Muscle of leg (tissue), 11 donors: ENCODE data around the gene C2orf15. TPM values are rescaled to one million over a fixed set of nuclear protein-coding genes. Genes with fewer than 3 reads are reported as not detected.
"Not testable (repeated sequence)": the region's sequence is repeated elsewhere in the genome, so short reads cannot be mapped to it uniquely, and the experiment has no call there.

Experiments used
- DNase-seq: peaks from one replicate; pipeline ENCODE4 v3.0.0; 2013
- H3K27ac ChIP-seq: one replicate; pipeline ENCODE4 v1.5.1; 2013; ENCODE audit warnings: mild to moderate bottlenecking, low read length, control low read depth
- H3K27me3 ChIP-seq: one replicate; pipeline ENCODE4 v1.6.1; 2013; ENCODE audit warnings: low read length; ENCODE audit not compliant: control insufficient read depth, insufficient read depth
- H3K36me3 ChIP-seq: one replicate; pipeline ENCODE4 v1.6.1; 2013; ENCODE audit warnings: low read length; ENCODE audit not compliant: control insufficient read depth, insufficient read depth
- H3K4me1 ChIP-seq: one replicate; pipeline ENCODE4 v1.6.1; 2013; ENCODE audit warnings: low read length; ENCODE audit not compliant: control insufficient read depth, insufficient read depth
- H3K4me3 ChIP-seq: one replicate; pipeline ENCODE4 v1.5.1; 2013; ENCODE audit warnings: low read length, control low read depth
- H3K9me3 ChIP-seq: replicated peaks from 2 replicates; pipeline ENCODE4 v1.6.1; 2013; ENCODE audit warnings: low read depth, low read length; ENCODE audit not compliant: control insufficient read depth
- WGBS: methylation state at CpG from one replicate; pipeline ENCODE4 v1.1.5; 2013; ENCODE audit warnings: missing lambda C conversion rate; ENCODE audit not compliant: insufficient coverage; 5-methylcytosine and 5-hydroxymethylcytosine counted together
- polyA plus RNA-seq, 8 donors: library from polyadenylated mRNA; unstranded; fragments of 120-200 nt; gene quantifications; one replicate each; pipeline versions ENCODE4 v1.2.1 to v1.2.3, GENCODE V29; 2013; ENCODE audit warnings: inconsistent platforms in 1 of 8, low replicate concordance in 1 of 8; ENCODE audit not compliant: insufficient read length in 8 of 8, insufficient read depth in 1 of 8
- total RNA-seq: library from RNA; stranded (reverse); fragments of 120-200 nt; gene quantifications from one replicate; pipeline ENCODE4 v1.2.4, GENCODE V29; 2013

Gene C2orf15
- total and polyA plus RNA-seq, 9 donors, result 0.04 to 0.88 (median 0.48) TPM; not detected in 1

- Histone ChIP-seq H3K27ac (no peak overlapping the region), H3K4me1 (no peaks in the 10 kb centered on the region), H3K4me3 (no peak overlapping the region), H3K9me3 (no peaks in the 10 kb centered on the region), H3K27me3 (no peaks in the 10 kb centered on the region), H3K36me3 (peaks cover 23% of the 10 kb centered on the region)
- DNase-seq, result no peak
- no CpG with 5 or more reads among the region's 1 CpG for WGBS
Observed at GRCh38 chr2:99190548-99190947, 49.0 kb downstream of the C2orf15 start.

DNA sequence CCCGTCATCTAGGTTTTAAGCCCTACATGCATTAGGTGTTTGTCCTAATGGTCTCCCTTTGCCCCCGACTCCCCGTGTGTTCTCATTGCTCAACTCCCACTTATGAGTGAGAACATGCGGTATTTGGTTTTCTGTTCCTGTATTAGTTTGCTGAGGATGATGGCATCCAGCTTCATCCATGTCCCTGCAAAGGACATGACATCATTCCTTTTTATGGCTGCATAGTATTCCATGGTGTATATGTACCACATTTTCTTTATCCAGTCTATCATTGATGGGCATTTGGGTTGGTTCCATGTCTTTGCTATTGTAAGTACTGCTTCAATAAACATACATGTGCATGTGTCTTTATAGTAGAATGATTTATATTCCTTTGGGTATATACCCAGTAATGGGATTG lies 50.9 kb downstream of the C2orf15 start:
- not testable (repeated sequence) for H3K9me3 ChIP-seq, H3K27me3 ChIP-seq, DNase-seq, H3K27ac ChIP-seq, H3K4me3 ChIP-seq, H3K4me1 ChIP-seq
- no CpG with 5 or more reads among the region's 4 CpGs for WGBS
- peaks cover 30% of the 10 kb centered on the region for H3K36me3 ChIP-seq

DNA sequence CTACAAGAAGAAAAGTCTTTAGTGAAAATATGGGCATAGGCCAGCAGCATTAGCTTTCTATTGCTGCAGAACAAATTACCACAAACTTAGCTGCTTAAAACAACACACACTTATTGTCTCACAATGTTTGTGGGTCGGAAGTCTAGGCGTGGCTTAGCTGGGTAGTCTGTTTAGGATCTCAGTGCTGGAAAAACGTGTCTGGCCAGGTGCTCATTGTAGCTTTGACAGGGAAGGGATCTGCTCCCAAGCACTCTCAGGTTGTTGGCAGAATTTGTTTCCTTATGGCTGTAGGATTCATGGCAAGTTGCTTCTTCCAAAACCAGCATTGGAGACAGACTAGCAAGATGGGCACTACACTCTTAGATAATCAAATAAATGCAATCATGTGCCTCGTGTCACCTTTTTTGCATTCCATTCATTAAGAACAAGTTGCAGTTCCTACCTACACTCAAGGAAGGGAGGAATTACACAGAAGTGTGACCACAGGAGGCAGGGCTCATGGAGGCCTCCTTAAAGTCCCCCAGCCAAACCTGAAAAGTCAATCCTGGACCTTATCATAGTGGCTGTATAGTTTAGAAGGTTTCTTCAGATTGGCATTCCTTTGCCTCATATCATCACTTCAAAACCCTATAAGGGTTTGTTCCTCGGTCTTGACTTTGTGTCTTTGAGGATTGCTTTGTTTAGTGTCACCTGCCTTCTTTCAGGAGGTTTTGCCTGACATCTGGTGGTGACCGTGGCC lies 56.8 kb downstream of the C2orf15 start:
- Histone ChIP-seq H3K4me1 (no peaks in the 10 kb centered on the region), H3K36me3 (peaks cover 28% of the 10 kb centered on the region), H3K4me3 (no peak overlapping the region), H3K27me3 (no peaks in the 10 kb centered on the region), H3K27ac (no peak overlapping the region), H3K9me3 (no peaks in the 10 kb centered on the region)
- no peak for DNase-seq
- 57% methylated on average over 1 of the region's 6 CpGs for WGBS

- no peak for DNase-seq
- Histone ChIP-seq H3K27me3 (no peaks in the 10 kb centered on the region), H3K36me3 (peaks cover 26% of the 10 kb centered on the region), H3K27ac (no peak overlapping the region), H3K4me1 (no peaks in the 10 kb centered on the region), H3K9me3 (peaks cover under 1% of the 10 kb centered on the region), H3K4me3 (no peak overlapping the region)
- WGBS, result 100% methylated on average over 1 of the region's 7 CpGs
Observed at GRCh38 chr2:99200076-99200800, 58.7 kb downstream of the C2orf15 start.

Other genes starting within 250 kb of the C2orf15 start
- gene CRACDL, start 205.5 kb upstream of the C2orf15 start, total RNA-seq, result 1.6 TPM
- gene CRACDL, start 205.5 kb upstream of the C2orf15 start, polyA plus RNA-seq, result 1 to 10 TPM; 1.4 to 3.3 (median 2.5) TPM
- 3.1 TPM for gene TSGA10, start 13.2 kb downstream of the C2orf15 start, total RNA-seq
- gene TSGA10, start 13.2 kb downstream of the C2orf15 start, polyA plus RNA-seq, result 1 to 10 TPM; 1.5 to 2.9 (median 1.8) TPM
- gene LIPT1, start 13.3 kb downstream of the C2orf15 start, total RNA-seq, result 8.1 TPM
- gene LIPT1, start 13.3 kb downstream of the C2orf15 start, polyA plus RNA-seq, result 1 to 10 TPM; 6.5 to 9.4 (median 7.3) TPM
- 27.5 TPM for gene MITD1, start 39.4 kb downstream of the C2orf15 start, total RNA-seq
- gene MITD1, start 39.4 kb downstream of the C2orf15 start, polyA plus RNA-seq, result 10 to 100 TPM; 16.8 to 27.8 (median 20.7) TPM
- 33.4 TPM for gene MRPL30, start 39.5 kb downstream of the C2orf15 start, total RNA-seq
- gene MRPL30, start 39.5 kb downstream of the C2orf15 start, polyA plus RNA-seq, result 10 to 100 TPM; 32.1 to 41.4 (median 38.8) TPM
- not detected for gene LYG2, start 114.0 kb downstream of the C2orf15 start, total RNA-seq
- gene LYG2, start 114.0 kb downstream of the C2orf15 start, polyA plus RNA-seq, result under 1 TPM in 4 of 8 donors, not detected in 4; 0.22 to 0.30 (median 0.25) TPM
- 1.9 TPM for gene LYG1, start 159.5 kb downstream of the C2orf15 start, total RNA-seq
- gene LYG1, start 159.5 kb downstream of the C2orf15 start, polyA plus RNA-seq, result 1 to 10 TPM; 1.3 to 3.6 (median 1.7) TPM
- 27.0 TPM for gene TXNDC9, start 194.6 kb downstream of the C2orf15 start, total RNA-seq
- 10 to 100 TPM; 20.7 to 31.4 (median 24.6) TPM for gene TXNDC9, start 194.6 kb downstream of the C2orf15 start, polyA plus RNA-seq
- 19.8 TPM for gene EIF5B, start 195.7 kb downstream of the C2orf15 start, total RNA-seq
- 10 to 100 TPM; 46.6 to 60.6 (median 53.2) TPM for gene EIF5B, start 195.7 kb downstream of the C2orf15 start, polyA plus RNA-seq